GM11168 (cell line): Measurements from ENCODE around the gene FLACC1.
"Not testable (repeated sequence)": the region's sequence is repeated elsewhere in the genome, so short reads cannot be mapped to it uniquely, and the experiment has no call there.

Source experiments
- in situ Hi-C: fragments of 300-500 bp; cut with MboI; formaldehyde crosslinking; loops from one replicate; pipeline ENCODE4 v1.12.0; 2022; ENCODE audit warnings: low sequenced_read_pairs; ENCODE audit not compliant: unreplicated experiment

FLACC1 gene

GRCh38 chr2:201353116-201353515 lies 4.0 kb downstream of the FLACC1 start:
- in situ Hi-C loops: no loop called here

GRCh38 chr2:201350879-201351278 lies 6.3 kb downstream of the FLACC1 start:
- in situ Hi-C loops: no loop called here

DNA sequence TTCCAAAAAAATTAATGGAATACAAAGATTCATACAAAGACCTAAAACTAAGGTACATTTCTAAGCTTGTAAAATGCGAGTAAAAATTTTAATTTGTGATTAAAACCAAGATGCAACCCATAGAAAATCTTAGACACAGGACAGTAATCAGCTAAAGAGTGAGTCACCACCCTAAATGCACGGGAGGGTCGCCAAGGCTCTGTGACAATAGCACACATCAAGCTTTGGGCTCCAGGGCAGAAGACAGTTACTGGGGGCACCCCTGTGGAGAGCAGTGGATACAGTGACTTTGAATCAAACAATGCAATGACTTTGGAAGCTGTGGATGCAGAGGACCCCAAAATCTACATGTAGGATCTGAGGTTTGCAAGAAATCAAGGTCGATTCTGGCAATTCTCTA lies 7.5 kb downstream of the FLACC1 start:
- in situ Hi-C loops: no loop called here

GRCh38 chr2:201348758-201349157 lies 8.4 kb downstream of the FLACC1 start:
- in situ Hi-C loops: no loop called here

GRCh38 chr2:201347138-201347537 lies 10.0 kb downstream of the FLACC1 start:
- in situ Hi-C loops: no loop called here

DNA sequence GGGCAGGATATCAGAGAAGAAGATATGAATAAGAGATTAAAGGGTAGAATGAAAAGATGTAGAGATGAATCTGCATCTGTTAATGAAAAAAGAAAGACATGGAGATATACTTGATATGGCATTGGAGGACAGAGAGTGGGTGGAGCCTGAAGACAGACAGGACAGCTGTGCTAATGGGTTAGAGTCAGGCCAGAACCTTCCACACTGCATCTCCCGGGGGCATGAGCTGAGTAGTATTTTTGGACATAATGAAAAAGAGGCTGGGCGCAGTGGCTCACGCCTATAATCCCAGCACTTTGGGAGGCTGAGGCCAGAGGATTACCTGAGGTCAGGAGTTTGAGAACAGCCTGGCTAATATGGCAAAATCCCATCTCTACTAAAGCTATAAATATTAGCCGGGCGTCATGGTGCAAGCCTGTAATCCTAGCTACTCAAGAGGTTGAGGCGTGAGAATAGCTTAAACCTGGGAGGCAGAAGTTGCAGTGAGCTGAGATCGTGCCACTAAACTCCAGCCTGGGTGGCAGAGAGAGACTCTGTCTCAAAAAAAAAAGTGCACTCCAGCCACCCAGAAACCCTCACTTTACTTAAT lies 11.4 kb downstream of the FLACC1 start:
- in situ Hi-C loops: no loop called here

DNA sequence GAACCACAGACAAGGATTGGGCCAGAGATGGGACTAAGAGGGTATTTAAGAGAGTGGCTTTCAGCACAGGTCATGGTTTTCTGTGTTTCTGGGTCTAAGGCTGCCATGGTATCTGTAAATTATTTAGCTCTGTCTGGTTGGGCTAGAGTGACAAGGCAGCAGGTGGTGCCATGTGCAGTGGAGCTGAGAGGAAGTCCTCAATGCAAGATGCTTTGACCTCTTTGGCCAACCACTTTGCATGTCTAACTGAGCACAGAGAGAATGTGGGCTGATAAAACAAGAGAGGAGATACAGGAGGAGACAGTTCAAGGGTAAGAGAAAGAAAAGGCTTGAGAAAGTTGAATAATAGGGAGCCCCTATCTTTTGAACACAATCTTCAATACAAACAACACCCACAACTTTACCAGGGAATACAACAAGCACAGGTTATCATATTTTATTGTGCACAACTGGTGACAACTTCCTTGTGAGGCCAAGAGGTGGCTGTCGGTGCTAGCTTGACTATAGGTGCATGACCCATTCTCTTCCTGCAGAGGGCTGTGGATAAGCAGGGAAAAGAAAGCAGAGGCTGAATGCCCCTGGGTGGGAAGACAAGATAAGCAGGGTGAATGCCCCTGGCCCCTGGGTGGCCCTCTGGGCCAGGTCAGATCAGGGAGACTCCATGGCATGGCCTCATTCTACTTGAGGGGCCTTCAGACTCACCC lies 12.3 kb downstream of the FLACC1 start:
- in situ Hi-C loops: no loop called here

DNA sequence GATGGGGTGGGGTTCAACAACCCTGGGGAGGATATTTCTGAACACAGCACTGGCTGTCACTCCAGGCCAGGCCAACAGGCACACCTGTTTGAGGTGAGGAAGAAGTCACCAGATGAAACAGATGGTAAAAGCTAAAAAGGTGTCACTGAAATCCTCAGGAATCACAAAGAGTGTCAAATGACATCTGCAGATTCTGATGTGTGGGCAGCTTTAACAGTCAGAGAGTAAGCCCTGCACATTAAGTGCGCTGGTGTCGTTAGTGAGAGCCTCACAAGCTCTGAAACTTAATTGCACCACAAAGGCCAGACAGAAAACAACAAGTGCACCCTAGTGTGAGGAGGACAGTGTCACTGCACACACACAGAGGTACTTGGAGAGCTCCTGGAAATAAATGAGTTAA lies 13.6 kb downstream of the FLACC1 start:
- in situ Hi-C loops: no loop called here

- in situ Hi-C loops: no loop called here
Measured at GRCh38 chr2:201342923-201343322, 14.2 kb downstream of the FLACC1 start.

GRCh38 chr2:201329409-201329808 lies 27.7 kb downstream of the FLACC1 start:
- in situ Hi-C loops: no loop called here

- in situ Hi-C loops: no loop called here
Measured at GRCh38 chr2:201327678-201328077, 29.5 kb downstream of the FLACC1 start.

GRCh38 chr2:201322772-201323171 lies 34.4 kb downstream of the FLACC1 start:
- in situ Hi-C loops: no loop called here

- in situ Hi-C loops: no loop called here
Measured at GRCh38 chr2:201320701-201321100, 36.4 kb downstream of the FLACC1 start.

- in situ Hi-C loops: no loop called here
Measured at GRCh38 chr2:201320257-201320656, 36.9 kb downstream of the FLACC1 start.

DNA sequence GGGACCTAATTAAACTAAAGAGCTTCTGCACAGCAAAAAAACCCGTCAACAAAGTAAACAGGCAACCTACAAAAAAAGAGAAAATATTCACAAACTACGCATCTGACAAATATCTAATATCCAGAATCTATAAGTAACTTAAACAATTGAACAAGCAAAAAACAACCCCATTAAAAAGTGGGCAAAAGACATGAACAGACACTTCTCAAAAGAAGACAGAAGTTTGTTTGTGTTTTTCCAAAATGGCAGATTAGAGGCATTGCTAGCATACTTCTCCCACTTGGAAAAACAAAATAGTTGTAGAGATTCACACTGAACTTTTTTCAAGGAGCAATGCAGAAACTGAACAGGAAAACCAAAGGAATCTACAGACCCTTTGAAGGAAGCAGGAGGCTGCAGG lies 37.6 kb downstream of the FLACC1 start:
- in situ Hi-C loops: no loop called here

- in situ Hi-C loops: no loop called here
Measured at GRCh38 chr2:201313362-201313761, 43.8 kb downstream of the FLACC1 start.

DNA sequence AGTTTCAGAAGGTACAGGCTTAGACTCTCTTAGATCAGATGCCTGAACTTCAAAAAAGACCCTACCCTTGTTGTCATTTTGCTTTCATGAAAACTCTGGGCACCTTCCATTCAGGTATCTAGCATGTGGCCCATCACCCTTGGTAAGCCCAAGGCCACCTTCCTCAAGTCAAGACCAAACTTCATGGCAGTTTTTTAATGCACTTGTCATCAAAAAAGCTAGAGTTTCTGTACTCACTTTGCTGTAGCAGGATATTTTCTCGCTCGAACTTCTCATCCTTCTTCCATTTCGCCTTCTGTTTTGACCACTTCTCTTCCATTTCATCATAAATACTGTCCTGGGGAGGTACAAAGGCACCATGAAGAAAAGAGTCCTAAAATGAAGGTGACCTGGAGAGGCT lies 48.2 kb downstream of the FLACC1 start:
- in situ Hi-C loops: no loop called here

DNA sequence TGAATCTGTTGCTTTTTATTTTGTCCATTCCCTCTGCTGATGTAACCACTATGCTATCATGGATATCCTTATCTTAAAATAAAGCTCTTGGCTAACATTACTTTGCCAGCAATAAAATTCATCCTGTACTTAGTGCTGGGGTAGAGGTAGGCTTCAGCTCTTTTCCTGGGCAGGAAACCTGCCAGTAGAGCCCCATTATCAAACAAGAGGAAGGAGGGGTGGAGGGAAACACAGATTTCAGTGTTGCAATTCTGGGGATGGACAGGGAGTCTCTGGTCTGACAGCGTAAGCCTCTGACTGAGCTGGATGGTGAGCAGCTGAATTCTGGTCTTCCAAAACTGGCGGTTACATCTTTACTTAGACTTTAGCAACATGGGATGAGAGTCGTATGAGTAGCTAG lies 49.3 kb downstream of the FLACC1 start:
- in situ Hi-C loops: no loop called here

- in situ Hi-C loops: not testable (repeated sequence)
Measured at GRCh38 chr2:201299929-201300328, 57.2 kb downstream of the FLACC1 start.

DNA sequence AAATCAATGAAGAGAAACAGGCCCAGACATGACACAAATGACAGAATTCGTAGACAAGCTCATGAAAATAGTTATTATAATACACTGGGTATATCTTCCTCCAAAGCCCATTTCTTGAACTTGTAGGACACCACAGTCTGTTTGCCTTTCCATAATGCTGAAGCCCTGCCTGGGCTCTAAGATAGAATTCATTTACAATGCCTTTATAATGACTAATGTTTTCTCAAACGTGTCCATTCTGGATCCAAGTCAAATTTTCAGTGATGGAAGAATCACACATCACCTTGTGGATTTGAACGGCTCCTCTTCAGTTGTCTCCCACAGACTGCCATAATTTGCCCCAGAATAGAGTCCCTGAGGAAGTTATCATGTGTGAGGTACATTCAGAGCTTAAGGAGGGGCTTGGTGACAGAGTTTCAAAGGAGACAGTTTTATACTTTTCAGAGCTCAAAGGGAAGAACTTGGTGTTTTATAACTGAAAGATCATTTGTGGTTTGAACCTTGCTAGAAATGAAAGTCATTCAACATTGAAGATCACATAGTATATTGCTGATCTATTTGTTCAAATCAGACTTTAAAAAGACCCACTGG lies 58.6 kb downstream of the FLACC1 start:
- in situ Hi-C loops: no loop called here

- in situ Hi-C loops: not testable (repeated sequence)
Measured at GRCh38 chr2:201290457-201291148, 66.5 kb downstream of the FLACC1 start.
